Right atrium auricular region (tissue), 2 donors: Measurements from ENCODE around the gene CCDC9. TPM values are rescaled to one million over a fixed set of nuclear protein-coding genes. Genes with fewer than 3 reads are reported as not detected.

Experiments used
- DNase-seq: peaks from one replicate; pipeline ENCODE4 v3.0.0-alpha.2; 2019; ENCODE audit warnings: low spot score
- H3K27ac ChIP-seq, 2 donors: fragments of 200-600 bp; sonication (generic); 1 replicate in 1 of 2; 2 replicates in 1 of 2; pipeline ENCODE4 v1.5.1; 2016 to 2019
- H3K27me3 ChIP-seq, 2 donors: fragments of 200-600 bp; sonication (generic); one replicate each; pipeline versions ENCODE4 v1.5.1 to v1.6.0; 2017 to 2019
- H3K36me3 ChIP-seq: fragments of 200-600 bp; sonication (generic); one replicate; pipeline ENCODE4 v1.5.1; 2016
- H3K4me1 ChIP-seq, 2 donors: fragments of 200-600 bp; sonication (generic); one replicate each; pipeline versions ENCODE4 v1.5.1 to v1.6.0; 2017 to 2019
- H3K4me3 ChIP-seq, 2 donors: fragments of 200-600 bp; sonication (generic); 1 replicate in 1 of 2; 2 replicates in 1 of 2; pipeline ENCODE4 v1.5.1; 2017 to 2019; ENCODE audit warnings: mild to moderate bottlenecking in 1 of 2, moderate library complexity in 1 of 2
- H3K9me3 ChIP-seq, 2 donors: fragments of 200-600 bp; sonication (generic); one replicate each; pipeline ENCODE4 v1.5.1; 2019
- total RNA-seq, 2 donors: library from RNA; depleted of rRNA; stranded (reverse); fragments of >200 nt; gene quantifications; one replicate each; pipeline ENCODE4 v1.1.0, GENCODE V29; 2016
- TF ChIP-seq, protein P1 (sequence below), 2 donors: fragments of 200-600 bp; sonication (generic); IDR thresholded peaks; one replicate each; pipeline ENCODE4 v1.5.1; 2019; ENCODE audit warnings: antibody characterized with exemption in 2 of 2

Gene CCDC9
- total RNA-seq, 2 donors from 2014 or later = 9.2 to 11.9 TPM

DNA sequence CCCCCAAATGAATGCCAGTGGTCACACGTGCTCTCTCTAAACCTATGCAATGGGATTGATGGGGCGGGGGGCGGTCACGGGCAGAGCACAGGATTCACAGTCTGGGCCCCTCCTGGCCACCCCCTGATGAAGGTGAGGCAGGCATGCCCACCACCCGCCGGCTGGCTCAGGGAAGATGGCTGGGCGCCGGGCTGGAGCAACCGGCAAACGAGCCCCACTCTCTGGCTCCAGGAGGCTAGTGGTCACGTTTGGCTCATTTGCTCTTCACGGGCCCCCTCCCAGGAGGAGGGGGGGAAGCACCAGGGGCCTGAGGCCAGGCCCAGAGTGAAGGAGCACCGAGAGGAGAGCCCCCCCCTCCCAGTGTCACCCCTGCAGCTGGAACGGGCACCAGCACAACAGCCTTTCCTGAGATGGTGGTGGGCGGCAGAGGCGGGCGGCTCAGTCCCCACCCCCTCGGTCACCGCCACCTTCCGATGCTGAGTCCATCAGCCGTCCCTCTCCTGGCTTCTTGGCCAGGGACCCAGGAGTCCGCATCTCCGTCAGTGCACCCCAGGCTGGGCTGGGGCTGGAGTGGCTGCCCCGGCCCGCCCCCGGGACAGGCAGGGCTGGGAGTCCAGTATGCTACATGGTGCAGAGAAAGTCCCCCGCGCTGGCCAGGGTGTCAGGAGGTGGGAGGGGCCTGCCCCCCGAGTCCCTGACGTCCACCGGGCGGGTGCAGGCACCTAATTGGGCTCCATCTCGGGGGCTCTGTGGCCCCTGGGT, 35.1 kb upstream of the CCDC9 start:
- Histone ChIP-seq H3K36me3 (peaks cover 23% of the 10 kb centered on the region), H3K27ac (no peak overlapping the region), H3K27me3 (no peaks in the 10 kb centered on the region), H3K4me3 (no peak overlapping the region), H3K9me3 (no peaks in the 10 kb centered on the region), H3K4me1 (peaks cover 0 to 6% of the 10 kb centered on the region in 2 donors)
- no peak for DNase-seq
- TF ChIP-seq, protein P1, sequence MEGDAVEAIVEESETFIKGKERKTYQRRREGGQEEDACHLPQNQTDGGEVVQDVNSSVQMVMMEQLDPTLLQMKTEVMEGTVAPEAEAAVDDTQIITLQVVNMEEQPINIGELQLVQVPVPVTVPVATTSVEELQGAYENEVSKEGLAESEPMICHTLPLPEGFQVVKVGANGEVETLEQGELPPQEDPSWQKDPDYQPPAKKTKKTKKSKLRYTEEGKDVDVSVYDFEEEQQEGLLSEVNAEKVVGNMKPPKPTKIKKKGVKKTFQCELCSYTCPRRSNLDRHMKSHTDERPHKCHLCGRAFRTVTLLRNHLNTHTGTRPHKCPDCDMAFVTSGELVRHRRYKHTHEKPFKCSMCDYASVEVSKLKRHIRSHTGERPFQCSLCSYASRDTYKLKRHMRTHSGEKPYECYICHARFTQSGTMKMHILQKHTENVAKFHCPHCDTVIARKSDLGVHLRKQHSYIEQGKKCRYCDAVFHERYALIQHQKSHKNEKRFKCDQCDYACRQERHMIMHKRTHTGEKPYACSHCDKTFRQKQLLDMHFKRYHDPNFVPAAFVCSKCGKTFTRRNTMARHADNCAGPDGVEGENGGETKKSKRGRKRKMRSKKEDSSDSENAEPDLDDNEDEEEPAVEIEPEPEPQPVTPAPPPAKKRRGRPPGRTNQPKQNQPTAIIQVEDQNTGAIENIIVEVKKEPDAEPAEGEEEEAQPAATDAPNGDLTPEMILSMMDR (IDR thresholded peaks at IDR 0.05) = no peak

- H3K9me3 ChIP-seq = no peaks in the 10 kb centered on the region
- peaks cover 0 to 12% of the 10 kb centered on the region in 2 donors for H3K4me1 ChIP-seq
- H3K4me3 ChIP-seq = no peak overlapping the region
- no peak for DNase-seq
- no peak overlapping the region for H3K27ac ChIP-seq
- TF ChIP-seq, protein P1 (IDR thresholded peaks at IDR 0.05) = no peak
- peaks cover 23% of the 10 kb centered on the region for H3K36me3 ChIP-seq
- H3K27me3 ChIP-seq = no peaks in the 10 kb centered on the region
Measured at GRCh38 chr19:47221890-47222289, 34.4 kb upstream of the CCDC9 start.

- peak overlapping the region; percentile 60 to 84 for H3K4me3 ChIP-seq
- H3K27ac ChIP-seq = peak overlapping the region; percentile 99 to 100
- peaks cover 18% of the 10 kb centered on the region for H3K36me3 ChIP-seq
- H3K27me3 ChIP-seq = no peaks in the 10 kb centered on the region
- TF ChIP-seq, protein P1 (IDR thresholded peaks at IDR 0.05) = peak; percentile 54 to 57
- DNase-seq = peak; percentile 89
- no peaks in the 10 kb centered on the region for H3K9me3 ChIP-seq
- H3K4me1 ChIP-seq = peaks cover 0 to 43% of the 10 kb centered on the region in 2 donors
Measured at GRCh38 chr19:47225746-47226425, 30.4 kb upstream of the CCDC9 start.

- DNase-seq = peak; percentile 92
- Histone ChIP-seq H3K4me3 (peak overlapping the region; percentile 60 to 84), H3K36me3 (peaks cover 10% of the 10 kb centered on the region), H3K4me1 (peaks cover 0 to 47% of the 10 kb centered on the region in 2 donors), H3K27me3 (no peaks in the 10 kb centered on the region), H3K9me3 (no peaks in the 10 kb centered on the region), H3K27ac (peak overlapping the region; percentile 99 to 100)
- TF ChIP-seq, protein P1 (IDR thresholded peaks at IDR 0.05) = no peak
Measured at GRCh38 chr19:47226426-47227351, 29.6 kb upstream of the CCDC9 start.

DNA sequence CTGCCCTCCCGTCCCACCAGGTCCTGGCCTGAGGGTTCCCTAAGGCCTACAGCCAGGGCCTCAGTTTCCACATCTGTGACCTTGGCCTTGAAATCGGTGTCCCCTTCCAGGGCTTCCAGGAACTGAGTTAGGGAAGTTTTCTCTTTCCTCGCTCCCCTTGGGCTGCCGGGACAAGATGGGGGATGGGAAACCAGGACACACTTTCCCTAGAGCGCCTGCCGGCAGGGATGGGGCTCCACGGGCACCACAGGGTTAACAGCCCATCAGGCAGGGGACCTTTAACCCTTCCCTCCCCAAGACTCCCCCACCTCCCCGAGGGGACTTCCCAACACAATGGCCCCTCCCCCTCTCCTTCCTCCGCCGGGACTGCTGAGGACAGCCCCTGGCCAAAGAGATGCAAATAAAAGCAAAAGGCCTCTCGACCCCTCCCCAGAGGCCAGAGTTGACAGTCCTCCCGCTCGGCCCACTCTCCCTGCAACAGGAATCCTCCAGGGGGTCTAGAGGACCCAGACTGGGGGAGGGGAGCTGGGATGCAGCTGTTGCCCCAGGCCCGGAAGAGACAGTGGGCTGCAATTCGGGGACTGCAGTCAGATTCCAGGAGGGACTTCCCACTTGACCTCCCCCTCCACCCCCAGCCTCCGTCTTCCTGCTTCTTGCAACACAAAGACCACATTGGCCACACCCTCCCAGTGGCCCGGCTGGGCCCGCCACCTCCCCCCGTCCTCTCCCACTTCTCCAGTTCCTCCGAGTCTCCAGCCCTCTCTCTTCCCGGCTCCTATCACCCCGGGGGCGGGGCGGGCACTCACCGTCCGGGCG, 28.8 kb upstream of the CCDC9 start:
- H3K4me3 ChIP-seq = peak overlapping the region; percentile 45 to 84
- H3K27me3 ChIP-seq = no peaks in the 10 kb centered on the region
- peak overlapping the region; percentile 99 to 100 for H3K27ac ChIP-seq
- TF ChIP-seq, protein P1 (IDR thresholded peaks at IDR 0.05) = no peak
- no peaks in the 10 kb centered on the region for H3K9me3 ChIP-seq
- DNase-seq = peak; percentile 97
- H3K4me1 ChIP-seq = peaks cover 0 to 54% of the 10 kb centered on the region in 2 donors
- H3K36me3 ChIP-seq = peaks cover under 1% of the 10 kb centered on the region
